Astrocyte of the spinal cord (primary cell): Measurements from ENCODE around the gene SGIP1.

Experiments
- DNase-seq: peaks from one replicate; pipeline ENCODE4 v3.0.0; 2011; ENCODE audit warnings: low read depth, low spot score
- H3K4me3 ChIP-seq: 2 replicates; pipeline ENCODE4 v1.5.1; 2011; ENCODE audit warnings: low read depth, mild to moderate bottlenecking, low read length, moderate library complexity
- in situ Hi-C: cut with HindIII; loops from 2 replicates; pipeline ENCODE4 v1.10.0; 2017; ENCODE audit warnings: low sequenced_read_pairs
- TF ChIP-seq, protein P1 (sequence below): IDR thresholded peaks from 2 replicates; pipeline ENCODE4 v1.5.1; 2012; ENCODE audit warnings: low read depth, mild to moderate bottlenecking, low read length, inconsistent platforms

The SGIP1 gene

DNA sequence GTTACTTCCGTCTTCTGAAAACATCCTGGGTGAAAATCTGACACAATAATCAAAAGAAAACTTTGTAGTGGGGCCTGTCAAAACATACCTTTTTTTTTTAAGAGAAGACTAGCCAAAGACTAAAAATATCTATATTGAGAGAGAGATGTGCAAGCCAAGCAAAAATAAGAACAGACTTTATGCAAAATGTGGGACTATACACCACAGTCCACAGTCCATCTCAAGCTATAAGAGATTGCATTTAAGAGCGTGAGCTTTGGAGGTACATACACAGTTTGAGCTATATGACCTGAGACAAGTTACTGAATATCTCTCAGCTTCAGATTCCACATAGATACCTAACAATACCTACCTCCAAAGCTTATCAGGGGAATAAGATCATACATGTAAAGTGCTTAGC, 153.4 kb downstream of the SGIP1 start:
- DNase-seq: no peak
- TF ChIP-seq, protein P1, sequence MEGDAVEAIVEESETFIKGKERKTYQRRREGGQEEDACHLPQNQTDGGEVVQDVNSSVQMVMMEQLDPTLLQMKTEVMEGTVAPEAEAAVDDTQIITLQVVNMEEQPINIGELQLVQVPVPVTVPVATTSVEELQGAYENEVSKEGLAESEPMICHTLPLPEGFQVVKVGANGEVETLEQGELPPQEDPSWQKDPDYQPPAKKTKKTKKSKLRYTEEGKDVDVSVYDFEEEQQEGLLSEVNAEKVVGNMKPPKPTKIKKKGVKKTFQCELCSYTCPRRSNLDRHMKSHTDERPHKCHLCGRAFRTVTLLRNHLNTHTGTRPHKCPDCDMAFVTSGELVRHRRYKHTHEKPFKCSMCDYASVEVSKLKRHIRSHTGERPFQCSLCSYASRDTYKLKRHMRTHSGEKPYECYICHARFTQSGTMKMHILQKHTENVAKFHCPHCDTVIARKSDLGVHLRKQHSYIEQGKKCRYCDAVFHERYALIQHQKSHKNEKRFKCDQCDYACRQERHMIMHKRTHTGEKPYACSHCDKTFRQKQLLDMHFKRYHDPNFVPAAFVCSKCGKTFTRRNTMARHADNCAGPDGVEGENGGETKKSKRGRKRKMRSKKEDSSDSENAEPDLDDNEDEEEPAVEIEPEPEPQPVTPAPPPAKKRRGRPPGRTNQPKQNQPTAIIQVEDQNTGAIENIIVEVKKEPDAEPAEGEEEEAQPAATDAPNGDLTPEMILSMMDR: no peak

DNA sequence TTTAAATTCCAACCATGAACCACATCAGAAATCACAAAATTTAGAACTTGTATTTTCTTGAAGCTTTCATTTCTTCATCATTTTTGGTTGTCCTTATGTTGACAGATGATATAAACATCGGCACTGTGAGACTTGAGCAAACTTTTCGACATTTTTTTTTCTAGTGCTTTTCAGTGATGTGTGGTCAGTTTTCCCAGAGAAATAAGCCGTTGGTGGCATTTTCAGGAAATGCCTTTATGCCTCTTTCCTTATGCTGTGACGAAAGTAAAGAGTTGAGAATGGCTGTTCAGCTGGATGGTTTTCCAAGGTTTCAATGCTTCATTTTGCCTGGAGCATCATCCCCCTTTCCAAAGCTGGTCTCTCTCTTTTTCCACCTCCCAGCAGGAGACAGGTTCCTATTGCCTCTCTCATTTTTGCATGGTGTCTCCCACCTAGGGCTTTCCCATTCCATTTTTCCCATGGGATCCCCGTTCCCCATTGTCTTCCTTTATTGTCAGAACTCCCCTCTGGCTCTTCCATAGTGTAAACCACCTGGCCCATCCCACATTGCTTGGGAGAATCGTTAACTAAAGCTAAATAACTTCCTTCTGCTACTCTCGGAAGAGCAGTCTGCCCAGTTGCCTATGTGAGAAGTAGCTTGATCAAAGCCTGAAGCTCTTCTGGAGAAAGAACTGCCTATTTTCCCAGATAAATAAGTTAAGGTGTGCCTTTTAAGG, 156.9 kb downstream of the SGIP1 start:
- no peak overlapping the region for H3K4me3 ChIP-seq
- no peak for DNase-seq
- in situ Hi-C loops: no loop called here
- TF ChIP-seq, protein P1: no peak

More for the DNA sequence above, 153.4 kb downstream of the SGIP1 start:
- no peak overlapping the region for H3K4me3 ChIP-seq
- in situ Hi-C loops: no loop called here

DNA sequence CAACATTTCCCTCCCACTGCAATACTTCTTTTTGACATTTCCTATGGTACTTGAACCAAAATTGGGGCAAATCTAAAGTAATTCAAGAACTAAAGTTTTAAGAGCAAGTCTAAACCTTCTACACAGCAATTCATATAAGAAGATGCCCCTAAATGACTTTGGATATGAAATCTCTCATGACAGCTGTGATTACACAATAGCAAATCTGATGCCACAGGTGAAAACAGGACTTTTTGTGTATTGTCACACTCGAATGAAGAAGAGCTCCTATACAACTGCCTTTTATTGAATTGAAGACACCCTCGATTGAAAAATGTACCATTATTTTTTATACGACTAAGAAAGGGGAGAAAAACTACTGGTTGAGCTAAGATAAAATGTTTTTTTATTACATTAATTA, 158.7 kb downstream of the SGIP1 start:
- DNase-seq: no peak
- in situ Hi-C loops: no loop called here
- TF ChIP-seq, protein P1: no peak
- H3K4me3 ChIP-seq: no peak overlapping the region

DNA sequence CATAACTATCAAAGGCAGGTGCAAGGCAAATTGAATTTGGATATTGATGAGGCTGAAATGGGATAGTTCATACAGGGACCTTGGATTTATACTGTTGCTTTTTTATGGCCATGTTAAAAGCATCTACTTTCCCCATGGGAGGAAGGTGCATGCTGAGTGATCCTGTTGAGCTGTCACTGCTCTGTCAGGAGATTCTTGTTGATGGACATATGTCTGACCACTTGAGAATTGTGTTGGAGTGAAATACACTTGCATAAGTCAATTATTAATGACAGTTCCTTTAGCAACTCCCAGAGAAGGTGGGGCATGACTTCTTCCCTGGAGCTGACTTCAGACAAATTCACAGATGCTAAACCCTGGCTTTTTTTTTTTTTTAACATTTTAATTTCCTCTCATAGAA, 159.9 kb downstream of the SGIP1 start:
- no peak overlapping the region for H3K4me3 ChIP-seq
- in situ Hi-C loops: no loop called here
- TF ChIP-seq, protein P1: no peak
- DNase-seq: no peak

DNA sequence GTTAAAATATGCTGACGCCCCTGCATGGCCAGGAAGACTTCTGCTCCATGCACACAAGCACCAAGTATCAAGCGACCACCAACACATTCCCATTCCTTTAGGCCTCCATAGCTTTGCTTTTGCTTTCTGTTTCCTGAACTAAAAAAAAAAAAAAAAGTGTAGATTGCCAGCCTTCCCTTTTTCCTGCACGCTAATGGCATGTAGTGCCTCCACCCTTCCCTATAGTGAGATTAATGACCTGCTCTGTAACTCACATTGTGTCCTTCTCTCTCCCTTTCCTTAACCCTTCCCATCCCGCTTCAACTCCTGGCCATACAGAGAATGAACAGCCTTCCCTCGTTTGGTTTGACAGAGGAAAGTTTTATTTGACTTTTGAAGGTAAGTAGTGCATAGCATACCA, 161.2 kb downstream of the SGIP1 start:
- no peak overlapping the region for H3K4me3 ChIP-seq
- in situ Hi-C loops: no loop called here
- TF ChIP-seq, protein P1: no peak
- no peak for DNase-seq

DNA sequence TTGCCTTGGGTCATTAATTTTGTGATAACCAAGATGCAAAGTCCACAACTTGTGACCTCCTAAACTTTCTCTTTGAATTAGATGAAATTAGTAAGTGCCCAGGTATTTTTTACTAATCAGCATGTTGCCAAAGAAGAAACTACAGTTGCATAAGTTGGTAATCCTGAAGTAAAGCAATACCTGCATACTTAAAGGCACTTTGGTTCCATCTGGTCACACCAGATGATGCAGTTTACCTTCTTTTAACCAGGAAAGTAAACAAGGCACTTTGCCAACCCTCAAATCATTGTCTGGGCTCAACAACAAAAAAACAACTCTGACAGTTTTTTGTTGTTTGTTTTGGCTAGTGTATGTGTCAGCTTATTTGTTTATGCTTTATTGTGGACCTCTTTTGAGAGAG, 162.8 kb downstream of the SGIP1 start:
- TF ChIP-seq, protein P1: no peak
- no peak for DNase-seq
- in situ Hi-C loops: no loop called here
- H3K4me3 ChIP-seq: no peak overlapping the region
